Measurements from ENCODE around the gene WDR86. TPM values are rescaled to one million over a fixed set of nuclear protein-coding genes. Genes with fewer than 3 reads are reported as not detected.

Gene WDR86
- total RNA-seq, 2 donors from 2014 or later = 8.5 TPM; not detected in 1

- no peak for TF ChIP-seq CTCF (IDR thresholded peaks at IDR 0.05)
- Histone ChIP-seq H3K27me3 (replicated peaks; ENCODE audit: insufficient read depth) (no peaks in the 10 kb centered on the region), H3K9me3 (no peaks in the 10 kb centered on the region), H3K36me3 (no peaks in the 10 kb centered on the region), H3K4me3 (no peak overlapping the region), H3K4me1 (ENCODE audit: control insufficient read depth in 1 of 2, low read depth in 2 of 2) (peaks cover 0 to 3% of the 10 kb centered on the region in 2 donors), H3K27ac (no peak overlapping the region)
- DNase-seq (ENCODE audit: low spot score) = no peak
- ATAC-seq (ENCODE audit: insufficient number of reproducible peaks, low FRiP score, low read depth) = no peak
These were observed 73.7 kb downstream of the WDR86 start for GRCh38 chr7:151336027-151336708.

GRCh38 chr7:151334628-151335027 lies 75.2 kb downstream of the WDR86 start:
- no peaks in the 10 kb centered on the region for H3K4me1 ChIP-seq (ENCODE audit: control insufficient read depth in 1 of 2, low read depth in 2 of 2)
- no peak overlapping the region for H3K27ac ChIP-seq
- no peak overlapping the region for H3K4me3 ChIP-seq
- no peak for DNase-seq (ENCODE audit: low spot score)
- H3K36me3 ChIP-seq = no peaks in the 10 kb centered on the region
- H3K27me3 ChIP-seq (replicated peaks; ENCODE audit: insufficient read depth) = no peaks in the 10 kb centered on the region
- no peaks in the 10 kb centered on the region for H3K9me3 ChIP-seq
- no peak for TF ChIP-seq CTCF (IDR thresholded peaks at IDR 0.05)
- ATAC-seq (ENCODE audit: insufficient number of reproducible peaks, low FRiP score, low read depth) = no peak

Other genes starting within 250 kb of the WDR86 start
- not detected for gene GBX1, start 242.3 kb downstream of the WDR86 start, total RNA-seq
- gene ASB10, start 222.8 kb downstream of the WDR86 start, total RNA-seq = not detected
- gene H2BK1, start 199.6 kb downstream of the WDR86 start, total RNA-seq = not detected
- 10 to 100 TPM; 25.3 to 44.1 TPM for gene ABCF2, start 182.8 kb downstream of the WDR86 start, total RNA-seq
- 10 to 100 TPM; 78.9 to 85.3 TPM for gene CHPF2, start 177.6 kb downstream of the WDR86 start, total RNA-seq
- gene SMARCD3, start 161.3 kb downstream of the WDR86 start, total RNA-seq = 100 to 1,000 TPM in 1 of 2 donors, 10 to 100 TPM in 1; 51.1 to 110 TPM
- 10 to 100 TPM; 51.0 to 53.4 TPM for gene NUB1, start 68.2 kb downstream of the WDR86 start, total RNA-seq
- under 1 TPM in 1 of 2 donors, not detected in 1; 0.35 TPM for gene CRYGN, start 30.1 kb upstream of the WDR86 start, total RNA-seq
- 100 to 1,000 TPM in 1 of 2 donors, 10 to 100 TPM in 1; 88.9 to 102 TPM for gene RHEB, start 109.9 kb upstream of the WDR86 start, total RNA-seq